Measurements from ENCODE around the gene KCTD13.

GRCh38 chr16:29904947-29905346 lies 21.1 kb downstream of the KCTD13 start:
- TF ChIP-seq HDAC2 (IDR thresholded peaks at IDR 0.05) = no peak
- TF ChIP-seq POLR2A (IDR thresholded peaks at IDR 0.05; ENCODE audit: low read depth, low read length) = peak; percentile 4; the same call in 1 of the 2 replicates
- TF ChIP-seq CEBPB (IDR thresholded peaks at IDR 0.05; ENCODE audit: borderline replicate concordance in 1 of 2, low read depth in 2 of 2, low read length in 2 of 2) = no peak
- TF ChIP-seq YY1 (IDR thresholded peaks at IDR 0.05; ENCODE audit: low read depth, low read length) = no peak
- no peak for TF ChIP-seq ZBTB33 (IDR thresholded peaks at IDR 0.05)

Measured in GM12878 (cell line).